ENCODE data around the gene SSH2. TPM values are rescaled to one million over a fixed set of nuclear protein-coding genes. Genes with fewer than 3 reads are reported as not detected.

Gene SSH2
- total RNA-seq, 2 experiments from 2014 or later = 39.4 to 73.9 TPM

GRCh38 chr17:29682987-29683386, 247.0 kb downstream of the SSH2 start:
- H3K4me2 ChIP-seq (ENCODE audit: low read length) = peak overlapping the region; percentile 58; the same call in 1 of the 2 replicates
- CTCF ChIA-PET (ENCODE audit: unreplicated experiment) = no interaction called here
- H4K20me1 ChIP-seq (ENCODE audit: insufficient read depth, low read length) = no peaks in the 10 kb centered on the region
- H3K79me2 ChIP-seq (ENCODE audit: insufficient read depth, low read depth, low read length) = peaks cover 4% of the 10 kb centered on the region; the same call in 1 of the 2 replicates
- no peaks in the 10 kb centered on the region for H3K9me3 ChIP-seq (ENCODE audit: low read length)
- intact Hi-C loops (cut with micrococcal nuclease; ENCODE audit: unreplicated experiment) = no loop called here
- peaks cover 19% of the 10 kb centered on the region for H3K4me1 ChIP-seq (ENCODE audit: insufficient read depth, low read length, poor library complexity, severe bottlenecking)
- POLR2A ChIA-PET = interaction anchor here (0.6 to 4.2 kb wide), 7 partner anchors 8 to 58 kb away, joined by 3 to 18 read pairs (median 3); no protein-coding TSS in a partner anchor
- DNase-seq (ENCODE audit: low spot score) = no peak
- BruUV-seq (replicated peaks) = no TSS peak
- TF ChIP-seq EZH2phosphoT487 (IDR thresholded peaks at IDR 0.05; ENCODE audit: borderline replicate concordance, low read depth, low read length) (no peak), CTCF (conservative IDR thresholded peaks at IDR 0.05; ENCODE audit: low read length) (no peak)
- H3K9me2 ChIP-seq (ENCODE audit: insufficient read depth, low read length) = no peaks in the 10 kb centered on the region
- H3K36me3 ChIP-seq (ENCODE audit: insufficient read depth, low read length) = peaks cover 19% of the 10 kb centered on the region
- no peak overlapping the region for H3K4me3 ChIP-seq (ENCODE audit: low read depth, low read length, poor library complexity, severe bottlenecking)
- H3K27ac ChIP-seq (ENCODE audit: low read depth, low read length, poor library complexity, severe bottlenecking) = peak overlapping the region; percentile 63
- no peak overlapping the region; the same call in 1 of the 2 replicates for H2AFZ ChIP-seq (ENCODE audit: low read length)

- BruUV-seq (replicated peaks) = no TSS peak
- Histone ChIP-seq H4K20me1 (ENCODE audit: insufficient read depth, low read length) (no peaks in the 10 kb centered on the region), H2AFZ (ENCODE audit: low read length) (peak overlapping the region; percentile 76; the same call in 1 of the 2 replicates), H3K4me2 (ENCODE audit: low read length) (peak overlapping the region; percentile 58), H3K36me3 (ENCODE audit: insufficient read depth, low read length) (peaks cover 25% of the 10 kb centered on the region), H3K4me3 (ENCODE audit: low read depth, low read length, poor library complexity, severe bottlenecking) (no peak overlapping the region), H3K79me2 (ENCODE audit: insufficient read depth, low read depth, low read length) (peaks cover 4% of the 10 kb centered on the region; the same call in 1 of the 2 replicates), H3K27ac (ENCODE audit: low read depth, low read length, poor library complexity, severe bottlenecking) (peak overlapping the region; percentile 63), H3K9me3 (ENCODE audit: low read length) (no peaks in the 10 kb centered on the region), H3K9me2 (ENCODE audit: insufficient read depth, low read length) (no peaks in the 10 kb centered on the region), H3K4me1 (ENCODE audit: insufficient read depth, low read length, poor library complexity, severe bottlenecking) (peaks cover 26% of the 10 kb centered on the region)
- peak; percentile 78 for DNase-seq (ENCODE audit: low spot score)
- ChIA-PET CTCF (ENCODE audit: unreplicated experiment) (no interaction called here), POLR2A (interaction anchor here (0.5 to 4.2 kb wide), 10 partner anchors 9 to 243 kb away, joined by 3 to 18 read pairs (median 3); no protein-coding TSS in a partner anchor)
- no peak for TF ChIP-seq EZH2phosphoT487 (IDR thresholded peaks at IDR 0.05; ENCODE audit: borderline replicate concordance, low read depth, low read length)
- peak; percentile 63 for TF ChIP-seq CTCF (conservative IDR thresholded peaks at IDR 0.05; ENCODE audit: low read length)
- intact Hi-C loops (cut with micrococcal nuclease; ENCODE audit: unreplicated experiment) = no loop called here
Observed at GRCh38 chr17:29682054-29682453, 248.0 kb downstream of the SSH2 start.

- Histone ChIP-seq H2AFZ (ENCODE audit: low read length) (no peak overlapping the region), H3K9me2 (ENCODE audit: insufficient read depth, low read length) (no peaks in the 10 kb centered on the region), H3K36me3 (ENCODE audit: insufficient read depth, low read length) (peaks cover 57% of the 10 kb centered on the region), H3K4me1 (ENCODE audit: insufficient read depth, low read length, poor library complexity, severe bottlenecking) (peaks cover 46% of the 10 kb centered on the region), H3K79me2 (ENCODE audit: insufficient read depth, low read depth, low read length) (peaks cover 4% of the 10 kb centered on the region; the same call in 1 of the 2 replicates), H4K20me1 (ENCODE audit: insufficient read depth, low read length) (no peaks in the 10 kb centered on the region), H3K4me3 (ENCODE audit: low read depth, low read length, poor library complexity, severe bottlenecking) (no peak overlapping the region), H3K27ac (ENCODE audit: low read depth, low read length, poor library complexity, severe bottlenecking) (no peak overlapping the region), H3K9me3 (ENCODE audit: low read length) (no peaks in the 10 kb centered on the region), H3K4me2 (ENCODE audit: low read length) (no peak overlapping the region)
- ChIA-PET POLR2A (interaction anchor here (0.6 to 0.8 kb wide), 3 partner anchors 18 to 498 kb away, joined by 3 to 4 read pairs (median 3); no protein-coding TSS in a partner anchor), CTCF (ENCODE audit: unreplicated experiment) (no interaction called here)
- DNase-seq (ENCODE audit: low spot score) = no peak
- no TSS peak for BruUV-seq (replicated peaks)
- TF ChIP-seq CTCF (conservative IDR thresholded peaks at IDR 0.05; ENCODE audit: low read length) = no peak
- no peak for TF ChIP-seq EZH2phosphoT487 (IDR thresholded peaks at IDR 0.05; ENCODE audit: borderline replicate concordance, low read depth, low read length)
- intact Hi-C loops (cut with micrococcal nuclease; ENCODE audit: unreplicated experiment) = no loop called here
Observed at GRCh38 chr17:29677824-29678223, 252.2 kb downstream of the SSH2 start.

Measured in OCI-LY7 (cell line).